Chondrocyte (in vitro differentiated cells): ENCODE measurements around the gene ILF2. TPM values are rescaled to one million over a fixed set of nuclear protein-coding genes. Genes with fewer than 3 reads are reported as not detected.

Source experiments
- DNase-seq: peaks from one replicate; pipeline ENCODE4 v3.0.0; 2021; ENCODE audit warnings: mixed read lengths, low spot score
- H3K27ac Mint-ChIP-seq: one replicate; pipeline ENCODE4 v1.8.0; 2021; ENCODE audit warnings: mild to moderate bottlenecking, moderate library complexity, mixed read lengths; ENCODE audit not compliant: unreplicated experiment
- H3K27me3 Mint-ChIP-seq: 2 replicates; pipeline ENCODE4 v1.8.0; 2021; ENCODE audit warnings: low read depth, mixed read lengths
- H3K36me3 Mint-ChIP-seq: 2 replicates; pipeline ENCODE4 v1.8.0; 2021; ENCODE audit warnings: low read depth, mixed read lengths
- H3K4me1 Mint-ChIP-seq: 2 replicates; pipeline ENCODE4 v1.8.0; 2021; ENCODE audit warnings: low read depth, mild to moderate bottlenecking, mixed read lengths
- H3K4me3 Mint-ChIP-seq: one replicate; pipeline ENCODE4 v1.8.0; 2021; ENCODE audit warnings: mild to moderate bottlenecking, moderate library complexity, mixed read lengths; ENCODE audit not compliant: unreplicated experiment
- H3K9me3 Mint-ChIP-seq: 2 replicates; pipeline ENCODE4 v1.8.0; 2021; ENCODE audit warnings: low read depth, mixed read lengths
- total RNA-seq: library from RNA; stranded (reverse); gene quantifications from 3 replicates; pipeline ENCODE4 v1.2.1, GENCODE V29; 2021
- TF ChIP-seq, protein P1 (sequence below): fragments of 200-600 bp; sonication (generic); IDR thresholded peaks from 2 replicates; pipeline ENCODE4 v1.5.0; 2021; ENCODE audit warnings: antibody characterized with exemption, mild to moderate bottlenecking, moderate library complexity

The ILF2 gene
- total RNA-seq, 1 donor from 2014 or later: 122 TPM

DNA sequence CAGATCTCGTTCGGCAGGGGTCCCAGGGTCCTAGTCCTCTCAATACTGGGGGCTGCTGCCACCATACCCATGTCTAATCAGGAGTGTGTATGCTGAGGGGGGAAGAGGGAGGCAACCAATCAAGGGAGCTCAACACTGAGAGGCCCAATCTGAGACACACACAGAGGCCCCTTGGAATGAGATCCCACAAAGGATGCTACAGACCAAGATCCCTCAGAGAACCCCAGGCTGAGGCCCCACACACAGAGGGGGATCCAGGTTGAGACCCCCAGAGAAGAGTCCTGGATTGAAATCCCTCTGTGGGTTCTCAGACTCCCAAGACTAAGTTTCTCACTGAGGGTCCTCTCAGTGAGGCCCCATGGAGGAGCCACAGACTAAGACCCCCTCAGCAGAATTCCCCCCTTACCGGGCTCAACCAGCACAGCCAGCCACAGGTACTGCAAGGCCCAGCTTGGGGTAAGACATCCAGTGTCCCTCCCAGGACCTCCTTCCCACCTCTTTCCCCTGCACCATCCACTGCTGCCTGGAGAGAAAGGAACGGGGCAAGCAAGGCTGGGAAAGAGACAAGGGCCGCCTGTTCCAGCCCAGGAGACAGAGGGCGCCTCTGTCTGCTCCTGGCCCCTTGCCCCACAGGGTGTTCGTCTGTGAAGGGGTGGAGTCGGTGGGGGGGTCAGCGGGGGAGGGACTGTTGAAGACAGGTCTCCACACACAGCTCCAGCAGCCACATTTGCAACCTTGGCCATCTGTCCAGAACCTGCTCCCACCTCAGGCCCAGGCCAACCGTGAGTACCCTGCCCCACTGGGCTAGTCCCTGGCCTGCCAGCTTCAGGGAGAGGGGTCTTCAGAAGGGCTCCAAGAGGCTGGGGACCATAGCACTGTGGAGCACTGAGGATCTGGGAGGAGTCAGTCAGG, 42.8 kb downstream of the ILF2 start, which contains the start of gene S100A1:
Gene S100A1, plus strand, starts transcription at position 720 of the 912 bp plus-strand sequence. CDS start 2,088 bp downstream, outside the sequence.
- Mint-ChIP-seq H3K27ac (peak within 1 kb of the TSS; percentile 97), H3K4me1 (peaks cover 76% of the 10 kb centered on the region), H3K36me3 (peaks cover 7% of the 10 kb centered on the region), H3K27me3 (no peaks in the 10 kb centered on the region), H3K4me3 (peak within 1 kb of the TSS; percentile 86), H3K9me3 (no peaks in the 10 kb centered on the region)
- TF ChIP-seq, protein P1, sequence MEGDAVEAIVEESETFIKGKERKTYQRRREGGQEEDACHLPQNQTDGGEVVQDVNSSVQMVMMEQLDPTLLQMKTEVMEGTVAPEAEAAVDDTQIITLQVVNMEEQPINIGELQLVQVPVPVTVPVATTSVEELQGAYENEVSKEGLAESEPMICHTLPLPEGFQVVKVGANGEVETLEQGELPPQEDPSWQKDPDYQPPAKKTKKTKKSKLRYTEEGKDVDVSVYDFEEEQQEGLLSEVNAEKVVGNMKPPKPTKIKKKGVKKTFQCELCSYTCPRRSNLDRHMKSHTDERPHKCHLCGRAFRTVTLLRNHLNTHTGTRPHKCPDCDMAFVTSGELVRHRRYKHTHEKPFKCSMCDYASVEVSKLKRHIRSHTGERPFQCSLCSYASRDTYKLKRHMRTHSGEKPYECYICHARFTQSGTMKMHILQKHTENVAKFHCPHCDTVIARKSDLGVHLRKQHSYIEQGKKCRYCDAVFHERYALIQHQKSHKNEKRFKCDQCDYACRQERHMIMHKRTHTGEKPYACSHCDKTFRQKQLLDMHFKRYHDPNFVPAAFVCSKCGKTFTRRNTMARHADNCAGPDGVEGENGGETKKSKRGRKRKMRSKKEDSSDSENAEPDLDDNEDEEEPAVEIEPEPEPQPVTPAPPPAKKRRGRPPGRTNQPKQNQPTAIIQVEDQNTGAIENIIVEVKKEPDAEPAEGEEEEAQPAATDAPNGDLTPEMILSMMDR: peak; percentile 60
- DNase-seq: peak; percentile 79

DNA sequence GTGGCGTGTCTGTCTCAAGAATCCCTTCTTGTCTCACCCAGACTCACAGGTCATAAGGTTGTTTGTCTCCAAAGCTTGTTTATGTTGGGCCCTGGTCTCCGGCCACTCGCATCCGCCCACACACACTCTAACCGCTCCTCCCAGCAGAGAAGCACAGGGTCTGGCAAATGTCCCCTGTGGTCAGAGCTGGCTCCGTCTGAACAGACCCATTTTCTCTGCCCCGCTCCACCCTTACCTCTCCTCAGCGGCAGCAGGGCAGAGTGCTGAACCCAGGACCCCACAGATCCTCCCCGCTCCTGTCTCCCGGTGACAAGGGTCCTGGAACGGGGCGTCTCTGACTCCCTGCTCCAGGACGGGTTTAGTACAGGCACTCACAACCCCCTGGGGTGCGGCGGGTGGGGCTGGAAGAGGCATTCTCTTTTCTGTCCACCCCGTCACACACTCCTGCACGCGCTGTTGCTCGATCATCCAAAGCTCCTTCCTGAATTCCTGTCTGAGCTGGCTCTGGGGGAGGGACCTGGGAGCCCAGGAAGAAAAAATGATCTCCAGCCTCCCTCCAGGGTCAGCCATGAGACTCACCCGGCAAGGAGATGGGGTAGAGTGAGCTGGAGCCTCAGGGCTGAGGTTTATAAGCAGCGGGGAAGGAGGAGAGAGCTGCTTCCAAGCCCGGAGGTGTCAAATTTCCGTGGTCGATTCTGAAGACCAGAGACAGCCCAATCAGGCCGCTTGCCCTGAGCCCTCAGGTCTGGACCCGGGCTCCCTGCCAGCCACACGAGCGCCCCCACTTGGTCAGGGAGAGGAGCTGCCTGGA, 43.7 kb downstream of the ILF2 start, which contains the start of gene S100A13:
Gene S100A13, minus strand, starts transcription at position 602 of the 811 bp plus-strand sequence. CDS start 1,033 bp downstream, outside the sequence.
- Mint-ChIP-seq H3K36me3 (peaks cover 11% of the 10 kb centered on the region), H3K27me3 (no peaks in the 10 kb centered on the region), H3K4me3 (peak within 1 kb of the TSS; percentile 86), H3K9me3 (no peaks in the 10 kb centered on the region), H3K27ac (peak within 1 kb of the TSS; percentile 97), H3K4me1 (peaks cover 76% of the 10 kb centered on the region)
- DNase-seq: peak; percentile 92
- TF ChIP-seq, protein P1: peak; percentile 86

- Mint-ChIP-seq H3K4me3 (peak overlapping the region; percentile 86), H3K4me1 (peaks cover 71% of the 10 kb centered on the region), H3K27me3 (no peaks in the 10 kb centered on the region), H3K9me3 (no peaks in the 10 kb centered on the region), H3K27ac (peak overlapping the region; percentile 97), H3K36me3 (peaks cover 11% of the 10 kb centered on the region)
- TF ChIP-seq, protein P1: no peak
- peak; percentile 13 for DNase-seq
These were observed 44.3 kb downstream of the ILF2 start for GRCh38 chr1:153626477-153626903.

- TF ChIP-seq, protein P1: no peak
- peak; percentile 37 for DNase-seq
- peaks cover 59% of the 10 kb centered on the region for H3K4me1 Mint-ChIP-seq
- no peak overlapping the region for H3K27ac Mint-ChIP-seq
- H3K36me3 Mint-ChIP-seq: peaks cover 13% of the 10 kb centered on the region
- H3K4me3 Mint-ChIP-seq: peak overlapping the region; percentile 86
- no peaks in the 10 kb centered on the region for H3K9me3 Mint-ChIP-seq
- H3K27me3 Mint-ChIP-seq: no peaks in the 10 kb centered on the region
These were observed 45.7 kb downstream of the ILF2 start for GRCh38 chr1:153624965-153625611.
